Astrocyte (in vitro differentiated cells and primary cell): ENCODE measurements around the gene PDE3B. TPM values are rescaled to one million over a fixed set of nuclear protein-coding genes. Genes with fewer than 3 reads are reported as not detected.
"Not testable (repeated sequence)": the region's sequence is repeated elsewhere in the genome, so short reads cannot be mapped to it uniquely, and the experiment has no call there.

Experiments
- DNase-seq: peaks from one replicate; pipeline ENCODE4 v3.0.0-alpha.2; 2010; ENCODE audit warnings: low read depth
- FAIRE-seq: peaks from 2 replicates; lab custom pipeline; 2011; peaks lifted over from hg19 to GRCh38; lab: Jason Lieb, UNC
- H2AFZ ChIP-seq: 2 replicates; pipeline ENCODE4 v1.6.0; 2012; ENCODE audit warnings: low read depth, low read length, inconsistent platforms
- H3K27ac ChIP-seq: 2 replicates; pipeline ENCODE4 v1.5.1; 2011; ENCODE audit warnings: low read depth, low read length, inconsistent platforms
- H3K27me3 ChIP-seq: 2 replicates; pipeline ENCODE4 v1.6.0; 2011; ENCODE audit warnings: low read length, inconsistent platforms; ENCODE audit not compliant: insufficient read depth
- H3K36me3 ChIP-seq: 2 replicates; pipeline ENCODE4 v1.5.1; 2011; ENCODE audit warnings: low read length, inconsistent platforms; ENCODE audit not compliant: insufficient read depth
- H3K4me1 ChIP-seq: 2 replicates; pipeline ENCODE4 v1.5.1; 2011; ENCODE audit warnings: low read length, inconsistent platforms; ENCODE audit not compliant: insufficient read depth
- H3K4me2 ChIP-seq: 2 replicates; pipeline ENCODE4 v1.6.0; 2012; ENCODE audit warnings: low read length, inconsistent platforms
- H3K4me3 ChIP-seq: 2 replicates; pipeline ENCODE4 v1.5.1; 2011; ENCODE audit warnings: low read depth, mild to moderate bottlenecking, low read length, inconsistent platforms; ENCODE audit not compliant: insufficient read depth
- H3K79me2 ChIP-seq: 2 replicates; pipeline ENCODE4 v1.6.0; 2012; ENCODE audit warnings: mild to moderate bottlenecking, low read length, inconsistent platforms; ENCODE audit not compliant: insufficient read depth
- H3K9ac ChIP-seq: 2 replicates; pipeline ENCODE4 v1.6.0; 2012; ENCODE audit warnings: mild to moderate bottlenecking, low read length, inconsistent platforms
- H3K9me3 ChIP-seq: 2 replicates; pipeline ENCODE4 v1.5.1; 2012; ENCODE audit warnings: low read depth, mild to moderate bottlenecking, low read length, inconsistent platforms; ENCODE audit not compliant: insufficient read depth
- H4K20me1 ChIP-seq: 2 replicates; pipeline ENCODE4 v1.6.0; 2012; ENCODE audit warnings: low read length, inconsistent platforms; ENCODE audit not compliant: insufficient read depth
- H3K27ac Mint-ChIP-seq: one replicate; pipeline ENCODE4 v1.8.0; 2021; ENCODE audit warnings: mild to moderate bottlenecking, mixed read lengths; ENCODE audit not compliant: unreplicated experiment
- H3K27me3 Mint-ChIP-seq: one replicate; pipeline ENCODE4 v1.8.0; 2021; ENCODE audit warnings: low read depth, mixed read lengths; ENCODE audit not compliant: unreplicated experiment
- H3K36me3 Mint-ChIP-seq: one replicate; pipeline ENCODE4 v1.8.0; 2021; ENCODE audit warnings: low read depth, mixed read lengths; ENCODE audit not compliant: unreplicated experiment
- H3K4me1 Mint-ChIP-seq: one replicate; pipeline ENCODE4 v1.8.0; 2021; ENCODE audit warnings: low read depth, mixed read lengths; ENCODE audit not compliant: unreplicated experiment
- H3K4me3 Mint-ChIP-seq: one replicate; pipeline ENCODE4 v1.8.0; 2021; ENCODE audit warnings: mild to moderate bottlenecking, moderate library complexity, mixed read lengths; ENCODE audit not compliant: unreplicated experiment
- H3K9me3 Mint-ChIP-seq: one replicate; pipeline ENCODE4 v1.8.0; 2021; ENCODE audit warnings: mild to moderate bottlenecking, mixed read lengths; ENCODE audit not compliant: unreplicated experiment
- EZH2 ChIP-seq: IDR thresholded peaks from 2 replicates; pipeline ENCODE4 v1.6.1; 2012; ENCODE audit warnings: mild to moderate bottlenecking, low read length, inconsistent platforms; ENCODE audit not compliant: insufficient read depth
- total RNA-seq: library from RNA; stranded (reverse); gene quantifications from 2 replicates; pipeline ENCODE4 v1.2.1, GENCODE V29; 2021
- TF ChIP-seq, protein P1 (sequence below): IDR thresholded peaks from 2 replicates; pipeline ENCODE4 v1.5.1; 2011; ENCODE audit warnings: low read depth, mild to moderate bottlenecking, inconsistent platforms, low read length, moderate library complexity; ENCODE audit not compliant: insufficient read depth

The PDE3B gene
- total RNA-seq, 1 donor from 2014 or later, result 2.9 TPM

DNA sequence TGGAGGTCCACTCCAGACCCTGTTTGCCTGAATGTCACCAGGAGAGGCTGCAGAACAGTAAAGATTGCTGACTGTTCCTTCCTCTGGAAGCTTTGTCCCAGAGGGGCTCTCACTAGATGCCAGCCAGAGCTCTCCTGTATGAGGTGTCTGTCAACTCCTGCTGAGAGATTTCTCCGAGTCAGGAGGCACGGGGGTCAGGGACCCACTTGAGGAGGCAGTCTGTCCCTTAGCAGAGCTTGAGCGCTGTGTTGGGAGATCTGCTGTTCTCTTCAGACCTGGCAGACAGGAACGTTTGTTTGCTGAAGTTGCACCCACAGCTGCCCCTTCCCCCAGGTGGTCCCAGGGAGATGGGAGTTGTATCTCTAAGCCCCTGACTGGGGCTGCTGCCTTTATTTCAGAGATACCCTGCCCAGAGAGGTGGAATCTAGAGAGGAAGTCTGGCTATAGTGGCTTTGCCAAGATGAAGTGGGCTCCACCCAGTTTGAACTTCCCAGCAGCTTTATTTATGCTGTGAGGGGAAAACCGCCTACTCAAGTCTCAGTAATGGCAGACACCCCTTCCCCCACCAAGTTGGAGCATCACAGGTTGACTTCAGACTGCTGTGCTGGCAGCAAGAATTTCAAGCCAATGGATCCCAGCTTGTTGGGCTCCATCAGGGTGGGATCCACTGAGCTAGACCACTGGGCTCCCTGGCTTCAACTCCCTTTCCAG, 99.4 kb downstream of the PDE3B start:
- no peak overlapping the region for H3K9ac ChIP-seq
- no peaks in the 10 kb centered on the region for H4K20me1 ChIP-seq
- no peaks in the 10 kb centered on the region for H3K9me3 ChIP-seq
- H3K36me3 ChIP-seq, result no peaks in the 10 kb centered on the region
- no peaks in the 10 kb centered on the region for H3K79me2 ChIP-seq
- Mint-ChIP-seq H3K27ac (no peak overlapping the region), H3K36me3 (no peaks in the 10 kb centered on the region), H3K4me3 (no peak overlapping the region), H3K27me3 (no peaks in the 10 kb centered on the region), H3K4me1 (peaks cover 3% of the 10 kb centered on the region), H3K9me3 (peaks cover 10% of the 10 kb centered on the region)
- H3K27ac ChIP-seq, result no peak overlapping the region
- no peak for TF ChIP-seq EZH2
- TF ChIP-seq, protein P1, sequence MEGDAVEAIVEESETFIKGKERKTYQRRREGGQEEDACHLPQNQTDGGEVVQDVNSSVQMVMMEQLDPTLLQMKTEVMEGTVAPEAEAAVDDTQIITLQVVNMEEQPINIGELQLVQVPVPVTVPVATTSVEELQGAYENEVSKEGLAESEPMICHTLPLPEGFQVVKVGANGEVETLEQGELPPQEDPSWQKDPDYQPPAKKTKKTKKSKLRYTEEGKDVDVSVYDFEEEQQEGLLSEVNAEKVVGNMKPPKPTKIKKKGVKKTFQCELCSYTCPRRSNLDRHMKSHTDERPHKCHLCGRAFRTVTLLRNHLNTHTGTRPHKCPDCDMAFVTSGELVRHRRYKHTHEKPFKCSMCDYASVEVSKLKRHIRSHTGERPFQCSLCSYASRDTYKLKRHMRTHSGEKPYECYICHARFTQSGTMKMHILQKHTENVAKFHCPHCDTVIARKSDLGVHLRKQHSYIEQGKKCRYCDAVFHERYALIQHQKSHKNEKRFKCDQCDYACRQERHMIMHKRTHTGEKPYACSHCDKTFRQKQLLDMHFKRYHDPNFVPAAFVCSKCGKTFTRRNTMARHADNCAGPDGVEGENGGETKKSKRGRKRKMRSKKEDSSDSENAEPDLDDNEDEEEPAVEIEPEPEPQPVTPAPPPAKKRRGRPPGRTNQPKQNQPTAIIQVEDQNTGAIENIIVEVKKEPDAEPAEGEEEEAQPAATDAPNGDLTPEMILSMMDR, result no peak
- FAIRE-seq, result no peak
- no peak overlapping the region for H3K4me3 ChIP-seq
- no peak overlapping the region for H2AFZ ChIP-seq
- H3K4me1 ChIP-seq, result no peaks in the 10 kb centered on the region
- H3K4me2 ChIP-seq, result no peak overlapping the region
- no peaks in the 10 kb centered on the region for H3K27me3 ChIP-seq
- DNase-seq, result no peak

DNA sequence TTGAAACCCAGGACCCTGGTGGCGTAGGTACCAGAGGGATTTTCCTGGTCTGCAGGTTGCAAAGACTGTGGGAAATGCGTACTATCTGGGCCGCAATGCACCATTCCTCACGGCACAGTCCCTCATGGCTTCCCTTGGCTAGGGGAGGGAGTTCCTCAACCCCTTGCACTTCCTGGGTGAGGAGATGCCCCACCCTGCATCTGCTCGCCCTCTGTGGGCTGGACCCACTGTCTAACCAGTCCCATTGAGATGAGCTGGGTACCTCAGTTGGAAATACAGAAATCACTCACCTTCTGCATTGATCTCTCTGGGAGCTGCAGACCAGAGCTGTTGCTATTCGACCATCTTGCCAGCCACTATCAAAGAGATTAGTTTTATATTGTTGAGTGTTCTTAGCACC, 100.1 kb downstream of the PDE3B start:
- not testable (repeated sequence) for DNase-seq, H3K4me1 Mint-ChIP-seq, H3K4me3 Mint-ChIP-seq, H3K27me3 ChIP-seq, H3K27ac ChIP-seq, H3K36me3 ChIP-seq, H3K9ac ChIP-seq, H3K4me2 ChIP-seq, H3K27ac Mint-ChIP-seq, H3K79me2 ChIP-seq, FAIRE-seq, H3K9me3 ChIP-seq, H3K27me3 Mint-ChIP-seq, H2AFZ ChIP-seq, H4K20me1 ChIP-seq, H3K4me1 ChIP-seq, H3K4me3 ChIP-seq, H3K36me3 Mint-ChIP-seq
- H3K9me3 Mint-ChIP-seq, result peaks cover 10% of the 10 kb centered on the region

- H3K27ac Mint-ChIP-seq, result no peak overlapping the region
- no peak overlapping the region for H3K4me3 Mint-ChIP-seq
- Histone ChIP-seq H3K27me3 (no peaks in the 10 kb centered on the region), H2AFZ (no peak overlapping the region), H3K4me3 (no peak overlapping the region), H3K27ac (no peak overlapping the region), H3K9me3 (no peaks in the 10 kb centered on the region), H4K20me1 (no peaks in the 10 kb centered on the region), H3K9ac (no peak overlapping the region), H3K79me2 (no peaks in the 10 kb centered on the region), H3K36me3 (no peaks in the 10 kb centered on the region), H3K4me2 (no peak overlapping the region), H3K4me1 (no peaks in the 10 kb centered on the region)
- H3K4me1 Mint-ChIP-seq, result peaks cover 3% of the 10 kb centered on the region
- peaks cover 7% of the 10 kb centered on the region for H3K9me3 Mint-ChIP-seq
- H3K27me3 Mint-ChIP-seq, result no peaks in the 10 kb centered on the region
- no peak for DNase-seq
- no peak for FAIRE-seq
- TF ChIP-seq, protein P1, result no peak
- no peak for TF ChIP-seq EZH2
- H3K36me3 Mint-ChIP-seq, result no peaks in the 10 kb centered on the region
Observed at GRCh38 chr11:14746857-14747395, 103.3 kb downstream of the PDE3B start.
